Measurements from ENCODE around the gene KRTAP10-8.

GRCh38 chr21:44614161-44614631, 2.3 kb downstream of the KRTAP10-8 start:
- no peak for TF ChIP-seq CTCF (conservative IDR thresholded peaks at IDR 0.05)
- no peak for TF ChIP-seq EZH2 (IDR thresholded peaks at IDR 0.05; ENCODE audit: low read depth)

All from PC-9 (cell line).